ENCODE data around the gene PATJ. TPM values are rescaled to one million over a fixed set of nuclear protein-coding genes. Genes with fewer than 3 reads are reported as not detected.
"Not testable (repeated sequence)": the region's sequence is repeated elsewhere in the genome, so short reads cannot be mapped to it uniquely, and the experiment has no call there.

PATJ gene
- total RNA-seq, 1 experiment from 2014 or later = 48.8 TPM

DNA sequence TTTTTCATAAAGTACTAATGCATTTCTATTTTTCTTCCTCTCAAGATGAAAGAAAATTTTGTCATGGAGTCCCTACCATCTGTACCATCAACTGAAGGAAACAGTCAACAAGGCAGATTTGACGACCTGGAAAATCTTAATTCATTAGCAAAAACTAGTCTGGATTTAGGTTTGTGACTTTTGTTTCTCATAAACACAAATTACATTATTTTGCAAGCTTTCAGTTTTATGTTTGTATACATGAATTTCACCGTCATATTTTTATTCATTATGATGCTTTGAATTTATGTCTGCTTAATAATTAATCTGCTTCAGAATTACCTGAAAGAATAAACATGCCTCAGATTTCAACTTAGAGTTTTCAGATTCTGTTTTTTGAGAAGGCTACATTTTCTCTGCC, 132.9 kb downstream of the PATJ start:
- Histone ChIP-seq H4K20me1 (ENCODE audit: insufficient read depth) (no peaks in the 10 kb centered on the region), H3K4me1 (ENCODE audit: control insufficient read depth in 1 of 2, insufficient read depth in 2 of 2, low read length in 2 of 2) (no peaks in the 10 kb centered on the region), H3K27ac (ENCODE audit: low read depth, low read length) (no peak overlapping the region), H3K9ac (ENCODE audit: low read length) (no peak overlapping the region), H3K4me3 (replicated peaks in 1 of 2; ENCODE audit: low read depth in 1 of 2, low read length in 2 of 2) (no peak overlapping the region), H3K27me3 (ENCODE audit: insufficient read depth, low read length) (no peaks in the 10 kb centered on the region), H3K79me2 (ENCODE audit: insufficient read depth, low read length) (no peaks in the 10 kb centered on the region), H3K9me2 (ENCODE audit: insufficient read depth) (no peaks in the 10 kb centered on the region), H3K36me3 (ENCODE audit: control insufficient read depth in 1 of 2, insufficient read depth in 2 of 2, low read length in 2 of 2) (peaks cover 0 to 4% of the 10 kb centered on the region in 2 experiments; a peak in 1 of 4 replicates), H2AFZ (ENCODE audit: low read depth, low read length, poor library complexity, severe bottlenecking) (no peak overlapping the region), H3K4me2 (ENCODE audit: low read length) (no peak overlapping the region), H3K9me3 (ENCODE audit: control insufficient read depth in 1 of 2, insufficient read depth in 1 of 2, low read depth in 1 of 2, low read length in 2 of 2) (peaks cover 0 to 8% of the 10 kb centered on the region in 2 experiments; a peak in 1 of 4 replicates)
- POLR2A ChIA-PET = no interaction called here
- RAD21 ChIA-PET (ENCODE audit: low non-redundant PET in 1 of 2, low total read pairs in 2 of 2, uncharacterized antibody in 2 of 2, unreplicated experiment in 2 of 2) = no interaction called here
- no peak for TF ChIP-seq CEBPB (IDR thresholded peaks at IDR 0.05; ENCODE audit: low read depth)
- TF ChIP-seq EZH2 (IDR thresholded peaks at IDR 0.05) = no peak
- no peak for TF ChIP-seq ZFX (IDR thresholded peaks at IDR 0.05)
- TF ChIP-seq, protein P1, sequence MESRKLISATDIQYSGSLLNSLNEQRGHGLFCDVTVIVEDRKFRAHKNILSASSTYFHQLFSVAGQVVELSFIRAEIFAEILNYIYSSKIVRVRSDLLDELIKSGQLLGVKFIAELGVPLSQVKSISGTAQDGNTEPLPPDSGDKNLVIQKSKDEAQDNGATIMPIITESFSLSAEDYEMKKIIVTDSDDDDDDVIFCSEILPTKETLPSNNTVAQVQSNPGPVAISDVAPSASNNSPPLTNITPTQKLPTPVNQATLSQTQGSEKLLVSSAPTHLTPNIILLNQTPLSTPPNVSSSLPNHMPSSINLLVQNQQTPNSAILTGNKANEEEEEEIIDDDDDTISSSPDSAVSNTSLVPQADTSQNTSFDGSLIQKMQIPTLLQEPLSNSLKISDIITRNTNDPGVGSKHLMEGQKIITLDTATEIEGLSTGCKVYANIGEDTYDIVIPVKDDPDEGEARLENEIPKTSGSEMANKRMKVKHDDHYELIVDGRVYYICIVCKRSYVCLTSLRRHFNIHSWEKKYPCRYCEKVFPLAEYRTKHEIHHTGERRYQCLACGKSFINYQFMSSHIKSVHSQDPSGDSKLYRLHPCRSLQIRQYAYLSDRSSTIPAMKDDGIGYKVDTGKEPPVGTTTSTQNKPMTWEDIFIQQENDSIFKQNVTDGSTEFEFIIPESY (IDR thresholded peaks at IDR 0.05; ENCODE audit: extremely low read depth, insufficient replicate concordance, low read length) = no peak
- TF ChIP-seq, protein P2, sequence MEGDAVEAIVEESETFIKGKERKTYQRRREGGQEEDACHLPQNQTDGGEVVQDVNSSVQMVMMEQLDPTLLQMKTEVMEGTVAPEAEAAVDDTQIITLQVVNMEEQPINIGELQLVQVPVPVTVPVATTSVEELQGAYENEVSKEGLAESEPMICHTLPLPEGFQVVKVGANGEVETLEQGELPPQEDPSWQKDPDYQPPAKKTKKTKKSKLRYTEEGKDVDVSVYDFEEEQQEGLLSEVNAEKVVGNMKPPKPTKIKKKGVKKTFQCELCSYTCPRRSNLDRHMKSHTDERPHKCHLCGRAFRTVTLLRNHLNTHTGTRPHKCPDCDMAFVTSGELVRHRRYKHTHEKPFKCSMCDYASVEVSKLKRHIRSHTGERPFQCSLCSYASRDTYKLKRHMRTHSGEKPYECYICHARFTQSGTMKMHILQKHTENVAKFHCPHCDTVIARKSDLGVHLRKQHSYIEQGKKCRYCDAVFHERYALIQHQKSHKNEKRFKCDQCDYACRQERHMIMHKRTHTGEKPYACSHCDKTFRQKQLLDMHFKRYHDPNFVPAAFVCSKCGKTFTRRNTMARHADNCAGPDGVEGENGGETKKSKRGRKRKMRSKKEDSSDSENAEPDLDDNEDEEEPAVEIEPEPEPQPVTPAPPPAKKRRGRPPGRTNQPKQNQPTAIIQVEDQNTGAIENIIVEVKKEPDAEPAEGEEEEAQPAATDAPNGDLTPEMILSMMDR (IDR thresholded peaks at IDR 0.05 in 2 of 3, conservative IDR thresholded peaks at IDR 0.05 in 1 of 3; ENCODE audit: borderline replicate concordance in 1 of 3, insufficient read depth in 1 of 3, low read depth in 2 of 3, low read length in 2 of 3) = no peak
- no peak for TF ChIP-seq YY1 (IDR thresholded peaks at IDR 0.05; ENCODE audit: extremely low read depth, insufficient replicate concordance, low read depth, low read length)
- no peak for TF ChIP-seq EGR1 (IDR thresholded peaks at IDR 0.05; ENCODE audit: low read depth)
- TF ChIP-seq SRF (IDR thresholded peaks at IDR 0.05; ENCODE audit: low read depth) = no peak
- no peak for TF ChIP-seq FOSL1 (IDR thresholded peaks at IDR 0.05; ENCODE audit: low read depth)
- TF ChIP-seq JUND (IDR thresholded peaks at IDR 0.05) = no peak
- no peak for TF ChIP-seq SP1 (IDR thresholded peaks at IDR 0.05; ENCODE audit: low read depth)
- no peak for TF ChIP-seq POLR2A (IDR thresholded peaks at IDR 0.05; ENCODE audit: borderline replicate concordance, extremely low read depth, insufficient read depth, insufficient read length)
- no peak for TF ChIP-seq POLR2AphosphoS5 (IDR thresholded peaks at IDR 0.05; ENCODE audit: low read depth, low read length)
- no peak for TF ChIP-seq MAX (IDR thresholded peaks at IDR 0.05)
- no peak for TF ChIP-seq ATF3 (IDR thresholded peaks at IDR 0.05)
- TF ChIP-seq TCF7L2 (IDR thresholded peaks at IDR 0.05; ENCODE audit: borderline replicate concordance, extremely low read depth, insufficient read depth, insufficient read length) = no peak
- TF ChIP-seq EZH2phosphoT487 (IDR thresholded peaks at IDR 0.05; ENCODE audit: borderline replicate concordance) = no peak
- TF ChIP-seq ELF1 (IDR thresholded peaks at IDR 0.05; ENCODE audit: borderline replicate concordance, low read depth) = no peak
- intact Hi-C loops (cut with micrococcal nuclease) = no loop called here
- CTCF ChIA-PET = no interaction called here
- BruUV-seq (replicated peaks) = no TSS peak
- no peak for ATAC-seq
- no peak for DNase-seq (ENCODE audit: low read depth, low spot score)

DNA sequence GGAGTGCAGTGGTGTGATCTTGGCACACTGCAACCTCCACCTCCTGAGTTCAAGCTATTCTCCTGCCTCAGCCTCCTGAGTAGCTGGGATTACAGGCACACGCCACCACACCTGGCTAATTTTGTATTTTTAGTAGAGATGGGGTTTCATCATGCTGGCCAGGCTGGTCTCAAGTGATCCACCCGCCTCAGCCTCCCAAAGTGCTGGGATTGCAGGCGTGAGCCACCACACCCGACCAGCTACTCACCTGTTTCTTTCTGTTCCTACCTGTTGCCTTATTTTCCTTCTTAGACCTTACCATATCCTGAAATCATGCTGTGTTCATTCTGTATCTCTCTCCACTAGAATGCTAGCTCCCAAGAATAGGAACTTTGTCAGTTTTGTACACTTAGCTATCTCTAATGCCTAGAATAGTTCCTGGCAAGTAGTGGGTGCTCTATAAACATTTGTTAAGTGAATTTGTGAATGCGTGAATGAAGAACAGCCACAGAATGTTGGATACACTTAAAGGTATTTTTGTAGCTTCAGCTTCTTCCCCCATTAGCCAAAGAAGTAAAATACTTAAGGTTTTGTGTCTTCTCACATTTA, 137.7 kb downstream of the PATJ start:
- RAD21 ChIA-PET (ENCODE audit: low non-redundant PET in 1 of 2, low total read pairs in 2 of 2, uncharacterized antibody in 2 of 2, unreplicated experiment in 2 of 2); H3K9ac ChIP-seq (ENCODE audit: low read length); H4K20me1 ChIP-seq (ENCODE audit: insufficient read depth); H3K4me1 ChIP-seq (ENCODE audit: control insufficient read depth in 1 of 2, insufficient read depth in 2 of 2, low read length in 2 of 2); H3K27ac ChIP-seq (ENCODE audit: low read depth, low read length); H2AFZ ChIP-seq (ENCODE audit: low read depth, low read length, poor library complexity, severe bottlenecking); H3K4me2 ChIP-seq (ENCODE audit: low read length); DNase-seq (ENCODE audit: low read depth, low spot score); POLR2A ChIA-PET; intact Hi-C loops (cut with micrococcal nuclease); H3K79me2 ChIP-seq (ENCODE audit: insufficient read depth, low read length); H3K9me2 ChIP-seq (ENCODE audit: insufficient read depth); H3K27me3 ChIP-seq (ENCODE audit: insufficient read depth, low read length); CTCF ChIA-PET; BruUV-seq (replicated peaks); H3K36me3 ChIP-seq (ENCODE audit: control insufficient read depth in 1 of 2, insufficient read depth in 2 of 2, low read length in 2 of 2); ATAC-seq; H3K9me3 ChIP-seq (ENCODE audit: control insufficient read depth in 1 of 2, insufficient read depth in 1 of 2, low read depth in 1 of 2, low read length in 2 of 2); H3K4me3 ChIP-seq (replicated peaks in 1 of 2; ENCODE audit: low read depth in 1 of 2, low read length in 2 of 2): not testable (repeated sequence)
